GM21723 (cell line): ENCODE data around the gene MORC1.
"Not testable (repeated sequence)": the region's sequence is repeated elsewhere in the genome, so short reads cannot be mapped to it uniquely, and the experiment has no call there.

Experiments
- ATAC-seq: cut with Tn5 transposase; IDR thresholded peaks from one replicate; pipeline ENCODE4 v1.9.1; 2021; ENCODE audit warnings: mild to moderate bottlenecking, moderate library complexity; ENCODE audit not compliant: unreplicated experiment

MORC1 gene

DNA sequence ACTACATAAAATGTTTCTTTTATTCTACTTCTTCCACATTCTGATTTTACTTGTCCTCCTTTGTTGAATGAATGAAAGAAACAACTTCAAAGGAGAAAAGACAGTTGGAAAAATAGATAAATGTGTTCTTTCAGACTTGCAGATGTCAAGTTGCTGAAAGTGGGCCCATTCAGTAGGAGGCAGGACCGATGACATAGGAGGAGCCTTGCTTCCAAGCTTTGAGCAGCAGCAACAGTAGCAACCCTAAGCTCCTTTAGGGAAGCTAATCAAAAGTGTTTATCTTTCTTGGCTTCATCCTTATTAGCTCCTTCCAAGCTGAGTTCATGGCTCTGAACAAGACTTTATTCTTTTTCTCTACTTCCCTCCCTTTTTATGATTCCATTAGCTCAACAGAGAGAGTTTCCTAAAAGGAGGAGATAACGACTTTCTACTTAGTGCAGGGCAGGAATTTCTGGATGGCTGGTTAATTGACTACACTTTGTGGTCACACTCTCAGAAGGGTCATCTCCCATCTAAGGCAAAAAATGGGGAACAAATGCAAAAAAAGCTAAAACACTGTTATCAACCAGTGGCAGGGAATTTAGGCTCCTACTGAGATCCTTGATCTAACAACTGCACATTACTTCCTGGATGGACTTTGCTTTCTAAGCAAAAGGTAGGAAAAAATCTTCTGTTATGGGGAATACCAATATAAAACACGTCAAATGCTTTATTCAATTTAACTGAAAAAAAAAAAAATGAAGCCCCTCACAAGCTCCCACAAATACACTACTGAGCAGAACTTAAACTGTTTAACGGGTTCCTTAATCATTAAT, 4.8 kb downstream of the MORC1 start:
- no peak for ATAC-seq

- no peak for ATAC-seq
Observed at GRCh38 chr3:109109574-109109973, 8.4 kb downstream of the MORC1 start.

DNA sequence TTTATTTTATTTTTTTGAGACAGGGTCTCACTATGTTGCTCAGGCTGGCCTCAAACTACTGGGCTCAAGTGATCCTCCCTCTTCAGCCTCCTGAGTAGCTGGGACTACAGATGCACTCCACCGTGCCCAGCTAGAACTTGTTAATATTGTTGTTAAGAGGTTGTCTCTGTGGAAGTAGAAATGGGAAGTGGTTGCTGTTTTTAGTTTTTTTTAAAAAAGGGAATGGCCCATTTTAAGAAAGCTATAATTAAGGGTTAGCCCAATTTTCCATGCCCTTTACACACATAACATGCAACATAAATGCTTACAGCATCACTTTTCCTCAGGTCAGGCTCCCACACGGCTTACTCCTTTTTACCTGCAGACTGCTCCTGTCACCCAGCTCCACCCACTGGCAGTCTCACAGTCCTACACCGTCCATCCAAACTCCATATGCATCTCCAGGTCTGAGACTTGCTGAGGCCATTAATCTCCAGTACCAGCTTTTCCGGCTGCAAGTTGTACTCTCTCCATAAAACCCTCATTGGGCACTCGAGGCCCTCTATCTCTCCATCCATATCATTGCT, 19.8 kb downstream of the MORC1 start:
- no peak for ATAC-seq

GRCh38 chr3:109095166-109095565, 22.8 kb downstream of the MORC1 start:
- no peak for ATAC-seq

- no peak for ATAC-seq
Observed at GRCh38 chr3:109093561-109093960, 24.4 kb downstream of the MORC1 start.

DNA sequence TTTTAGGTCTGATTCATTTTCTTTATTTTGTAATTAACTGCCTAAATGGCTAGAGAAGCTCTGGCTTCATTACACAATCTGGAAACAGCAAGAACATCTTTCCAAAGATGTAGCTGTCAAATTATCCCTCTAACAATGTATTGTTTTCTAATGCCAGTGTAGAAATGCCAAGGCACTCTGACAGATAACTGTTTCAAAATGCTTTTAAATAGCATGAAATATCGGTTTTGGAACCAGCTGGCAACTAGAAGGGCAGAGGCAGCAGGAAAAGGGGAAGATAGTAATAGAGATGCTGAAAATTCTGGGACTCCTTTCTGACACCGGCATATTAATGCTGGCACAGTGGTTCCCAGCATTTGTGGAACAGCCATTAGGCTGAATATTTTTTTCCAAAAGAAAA, 26.1 kb downstream of the MORC1 start:
- ATAC-seq: no peak

DNA sequence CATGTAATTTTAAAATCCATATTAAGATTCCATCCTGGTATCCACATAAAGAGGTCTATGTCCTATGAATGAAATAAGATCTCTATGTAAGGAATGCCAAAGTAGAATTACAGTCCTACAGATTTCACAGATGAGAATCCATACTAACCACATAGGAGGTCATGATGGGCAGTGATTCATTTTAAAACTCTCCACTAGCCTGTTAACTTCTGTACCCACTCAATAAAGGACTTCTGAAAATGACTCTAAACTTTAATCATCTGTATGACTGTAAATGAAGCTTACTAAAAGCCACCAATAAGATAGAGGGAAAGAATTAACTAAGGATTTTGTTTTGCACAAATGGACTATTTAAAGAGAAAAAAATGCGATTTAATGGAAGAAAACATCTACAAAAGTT, 28.7 kb downstream of the MORC1 start:
- no peak for ATAC-seq

- peak; percentile 99 for ATAC-seq
Observed at GRCh38 chr3:109081746-109082510, 36.0 kb downstream of the MORC1 start.

DNA sequence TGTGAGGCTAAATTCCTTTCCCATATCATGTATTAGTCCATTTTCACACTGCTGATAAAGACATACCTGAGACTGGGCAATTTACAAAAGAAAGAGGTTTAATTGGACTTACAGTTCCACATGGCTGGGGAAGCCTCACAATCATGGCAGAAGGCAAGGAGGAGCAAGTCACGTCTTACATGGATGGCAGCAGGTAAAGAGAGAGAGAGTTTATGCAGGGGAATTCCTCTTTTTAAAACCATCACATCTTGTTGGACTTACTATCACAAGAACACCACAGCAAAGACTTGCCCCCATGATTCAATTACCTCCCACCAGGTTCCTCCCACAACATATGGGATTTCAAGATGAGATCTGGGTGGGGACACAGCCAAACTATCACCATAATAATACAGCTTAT, 37.8 kb downstream of the MORC1 start:
- not testable (repeated sequence) for ATAC-seq

DNA sequence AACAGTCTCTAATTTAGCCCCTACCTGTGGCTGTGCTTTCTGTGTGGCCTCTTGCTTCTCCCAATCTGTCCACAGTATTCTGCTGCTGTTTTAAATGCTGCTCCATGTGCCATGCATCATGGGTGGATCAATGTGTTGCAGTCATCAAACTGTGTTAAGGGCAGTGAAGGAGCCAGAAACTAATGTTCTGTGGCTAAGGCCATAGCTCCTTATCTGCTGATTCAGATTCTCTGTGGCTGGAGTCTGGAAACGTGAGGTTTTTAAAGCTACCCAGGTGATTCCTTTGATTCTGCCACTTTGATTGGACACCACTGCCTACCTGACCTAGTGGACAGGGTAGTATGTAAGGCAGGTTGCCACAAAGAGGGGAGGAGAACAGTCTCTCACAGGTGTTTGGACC, 44.8 kb downstream of the MORC1 start:
- no peak for ATAC-seq

- ATAC-seq: peak; percentile 94
Observed at GRCh38 chr3:109072194-109072593, 45.7 kb downstream of the MORC1 start.

- ATAC-seq: peak; percentile 61
Observed at GRCh38 chr3:109071350-109072142, 46.4 kb downstream of the MORC1 start.

DNA sequence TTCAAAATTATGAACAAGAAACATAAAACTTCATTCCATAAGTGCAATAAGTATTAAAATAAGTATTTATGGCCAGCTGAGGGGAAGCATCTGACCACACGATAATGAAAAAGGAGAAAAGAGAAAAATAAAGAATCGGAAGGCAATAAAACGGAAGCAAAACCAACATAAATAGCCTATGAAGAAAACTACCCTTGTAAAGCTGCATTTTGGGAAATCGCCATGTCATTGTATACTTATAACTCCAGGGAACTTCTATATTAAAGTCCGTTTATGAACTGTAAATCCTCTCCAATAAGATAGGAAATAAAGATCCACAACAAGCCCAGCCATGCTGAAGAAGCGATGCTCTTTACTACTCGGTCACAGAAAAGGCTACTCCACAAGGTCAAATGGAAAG, 47.7 kb downstream of the MORC1 start:
- ATAC-seq: no peak

DNA sequence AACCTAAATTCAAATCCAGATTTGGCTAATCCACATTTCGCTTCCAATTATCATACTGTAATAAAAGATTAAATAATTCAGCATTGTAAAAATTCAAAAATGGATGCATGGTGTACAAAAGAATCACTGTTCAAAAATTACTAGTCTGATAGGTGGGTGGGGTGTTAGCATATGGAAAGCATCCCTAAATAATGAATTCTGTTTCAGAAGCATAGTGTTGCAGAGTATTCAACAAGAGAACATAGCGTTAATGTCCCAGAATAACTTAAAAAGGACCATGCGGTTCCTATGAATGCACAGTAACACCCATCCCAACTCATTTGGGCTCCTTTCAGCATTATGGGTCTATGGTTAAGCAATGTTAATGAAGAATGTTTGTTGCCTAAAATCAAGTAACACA, 51.1 kb downstream of the MORC1 start:
- ATAC-seq: no peak

- peak; percentile 81 for ATAC-seq
Observed at GRCh38 chr3:109059264-109059663, 58.7 kb downstream of the MORC1 start.

DNA sequence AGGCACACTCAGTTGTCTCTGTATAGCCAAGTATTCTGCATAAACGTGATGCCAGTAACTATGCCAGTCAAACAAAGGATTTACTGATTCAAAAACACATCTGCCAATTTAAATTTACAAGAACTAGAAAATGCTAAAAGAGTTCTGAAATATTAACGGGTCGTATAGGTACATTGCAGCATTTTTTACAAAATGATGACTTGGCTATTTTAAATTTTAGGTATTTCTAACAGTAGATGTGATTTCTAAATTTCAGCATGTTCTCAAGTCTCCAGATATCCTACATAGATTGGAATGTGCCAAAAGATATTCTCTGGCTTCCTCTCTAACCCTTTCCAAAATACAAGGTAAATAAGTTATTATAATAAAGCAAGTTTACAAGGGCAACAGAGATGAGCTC, 60.3 kb downstream of the MORC1 start:
- no peak for ATAC-seq

DNA sequence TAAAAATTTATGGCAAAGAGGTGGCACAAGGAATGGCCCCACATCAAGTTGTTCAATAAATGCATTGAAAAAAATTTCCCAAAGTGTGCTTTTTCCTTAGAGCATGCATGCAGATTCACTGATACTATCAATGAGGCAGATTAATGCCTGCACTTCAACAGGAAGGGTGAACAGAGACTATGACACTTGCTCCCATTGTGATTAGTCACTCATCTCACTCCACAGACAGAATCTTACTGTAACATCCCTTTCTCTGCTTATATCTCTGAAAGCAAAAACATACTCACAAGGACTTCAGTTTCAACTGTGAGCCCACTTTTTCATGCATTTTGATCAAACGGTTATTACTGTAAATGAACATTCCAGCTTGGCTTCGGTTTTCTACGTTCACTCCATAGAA, 60.9 kb downstream of the MORC1 start:
- no peak for ATAC-seq

DNA sequence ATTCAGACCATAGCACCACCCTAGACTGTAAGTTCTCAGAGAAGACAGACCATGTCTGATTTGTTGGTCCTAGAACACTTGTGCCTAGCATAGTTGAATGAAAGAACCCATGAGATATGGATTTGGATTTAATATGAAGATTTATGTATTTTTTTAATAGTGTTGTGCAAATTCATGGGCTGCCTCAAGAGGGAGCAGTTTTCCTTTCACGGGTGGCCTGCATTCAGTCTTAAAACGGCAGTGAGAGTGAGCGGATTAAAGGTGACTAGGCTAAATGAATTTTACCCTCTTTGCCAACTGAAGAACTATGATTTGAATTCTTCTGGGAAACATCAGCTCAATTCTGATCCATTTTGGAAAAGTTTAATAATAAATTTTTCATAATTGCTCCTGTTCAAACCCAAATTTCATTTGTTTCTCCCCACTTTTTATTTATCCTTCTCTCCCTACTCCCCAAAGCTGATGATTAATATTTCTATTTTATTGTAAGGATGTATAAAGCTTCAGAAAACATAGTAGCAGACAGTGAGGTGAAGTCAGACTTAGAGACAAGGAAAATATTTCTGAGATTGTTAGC, 67.3 kb downstream of the MORC1 start:
- peak; percentile 78 for ATAC-seq

DNA sequence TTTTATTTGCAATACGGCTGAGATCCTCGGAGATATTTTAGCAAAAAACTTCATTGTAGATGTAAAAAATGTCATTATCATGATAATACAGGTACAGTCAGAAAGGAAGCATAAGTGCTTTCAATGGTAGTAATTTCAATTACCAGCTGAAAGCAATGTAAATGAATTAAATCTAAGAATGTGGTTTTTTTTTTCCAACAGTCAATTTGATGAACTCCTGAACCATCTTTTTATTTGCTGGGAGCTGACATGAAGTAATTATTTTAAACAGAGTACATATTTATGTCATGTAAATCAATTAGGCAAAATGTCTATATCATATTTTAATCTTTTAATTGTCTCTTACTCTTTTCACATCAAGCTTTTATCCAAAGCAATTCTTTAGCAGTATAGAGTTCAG, 70.6 kb downstream of the MORC1 start:
- no peak for ATAC-seq

- no peak for ATAC-seq
Observed at GRCh38 chr3:109045271-109046040, 72.5 kb downstream of the MORC1 start.
